MM.1S (cell line): ENCODE results near the gene RIOK3.

Experiments used
- DNase-seq: peaks from one replicate; pipeline ENCODE4 v3.0.0-alpha.2; 2015
- H2AFZ ChIP-seq: fragments of 300-600 bp; sonication (generic); 2 replicates; pipeline ENCODE4 v1.6.0; 2016; ENCODE audit warnings: antibody characterized with exemption, low read length
- H3F3A ChIP-seq: fragments of 300-600 bp; sonication (generic); 2 replicates; pipeline ENCODE4 v1.6.1; 2016; ENCODE audit warnings: mild to moderate bottlenecking, antibody characterized with exemption, low read length, moderate library complexity, mixed read lengths; ENCODE audit not compliant: insufficient read depth
- H3K27ac ChIP-seq: fragments of 300-600 bp; sonication (generic); 2 replicates; pipeline ENCODE4 v1.5.1; 2016; ENCODE audit warnings: mild to moderate bottlenecking, low read length
- H3K27me3 ChIP-seq: fragments of 300-600 bp; sonication (generic); replicated peaks from 2 replicates; pipeline ENCODE4 v1.6.0; 2016; ENCODE audit warnings: low read length; ENCODE audit not compliant: insufficient read depth
- H3K36me3 ChIP-seq: fragments of 300-600 bp; sonication (generic); replicated peaks from 2 replicates; pipeline ENCODE4 v1.6.1; 2016; ENCODE audit warnings: mild to moderate bottlenecking, low read length, mixed read lengths; ENCODE audit not compliant: insufficient read depth
- H3K4me1 ChIP-seq: fragments of 300-600 bp; sonication (generic); 2 replicates; pipeline ENCODE4 v1.6.1; 2016; ENCODE audit warnings: low read length, mixed read lengths
- H3K4me2 ChIP-seq: fragments of 300-600 bp; sonication (generic); 2 replicates; pipeline ENCODE4 v1.6.0; 2016; ENCODE audit warnings: low read depth, low read length
- H3K4me3 ChIP-seq: fragments of 300-600 bp; sonication (generic); 2 replicates; pipeline ENCODE4 v1.5.1; 2016; ENCODE audit warnings: low read length, mixed read lengths
- H3K79me2 ChIP-seq: fragments of 300-600 bp; sonication (generic); 2 replicates; pipeline ENCODE4 v1.6.1; 2016; ENCODE audit warnings: mixed run types, low read length, mixed read lengths
- H3K9ac ChIP-seq: fragments of 300-600 bp; sonication (generic); 2 replicates; pipeline ENCODE4 v1.6.1; 2016; ENCODE audit warnings: low read length, mixed read lengths
- H3K9me2 ChIP-seq: fragments of 300-600 bp; sonication (generic); replicated peaks from 2 replicates; pipeline ENCODE4 v1.6.1; 2016; ENCODE audit warnings: mild to moderate bottlenecking, low read length, mixed read lengths; ENCODE audit not compliant: insufficient read depth
- H3K9me3 ChIP-seq: fragments of 300-600 bp; sonication (generic); replicated peaks from 2 replicates; pipeline ENCODE4 v1.6.1; 2016; ENCODE audit warnings: mild to moderate bottlenecking, low read length, mixed read lengths; ENCODE audit not compliant: insufficient read depth
- H4K20me1 ChIP-seq: fragments of 300-600 bp; sonication (generic); 2 replicates; pipeline ENCODE4 v1.6.1; 2016; ENCODE audit warnings: mild to moderate bottlenecking, low read length, moderate library complexity, mixed read lengths; ENCODE audit not compliant: insufficient read depth
- CTCF ChIP-seq: fragments of 300-600 bp; sonication (generic); IDR thresholded peaks from 2 replicates; pipeline ENCODE4 v1.5.1; 2016; ENCODE audit warnings: antibody characterized with exemption, low read length, mixed read lengths
- EZH2 ChIP-seq: fragments of 300-600 bp; sonication (generic); optimal IDR thresholded peaks from 2 replicates; pipeline ENCODE3; 2017; ENCODE audit warnings: low read depth, mild to moderate bottlenecking, antibody characterized with exemption, low read length, mixed read lengths
- EZH2phosphoT487 ChIP-seq: fragments of 300-600 bp; sonication (generic); IDR thresholded peaks from 2 replicates; pipeline ENCODE4 v1.6.1; 2018; ENCODE audit warnings: antibody characterized with exemption, low read length

RIOK3 gene

DNA sequence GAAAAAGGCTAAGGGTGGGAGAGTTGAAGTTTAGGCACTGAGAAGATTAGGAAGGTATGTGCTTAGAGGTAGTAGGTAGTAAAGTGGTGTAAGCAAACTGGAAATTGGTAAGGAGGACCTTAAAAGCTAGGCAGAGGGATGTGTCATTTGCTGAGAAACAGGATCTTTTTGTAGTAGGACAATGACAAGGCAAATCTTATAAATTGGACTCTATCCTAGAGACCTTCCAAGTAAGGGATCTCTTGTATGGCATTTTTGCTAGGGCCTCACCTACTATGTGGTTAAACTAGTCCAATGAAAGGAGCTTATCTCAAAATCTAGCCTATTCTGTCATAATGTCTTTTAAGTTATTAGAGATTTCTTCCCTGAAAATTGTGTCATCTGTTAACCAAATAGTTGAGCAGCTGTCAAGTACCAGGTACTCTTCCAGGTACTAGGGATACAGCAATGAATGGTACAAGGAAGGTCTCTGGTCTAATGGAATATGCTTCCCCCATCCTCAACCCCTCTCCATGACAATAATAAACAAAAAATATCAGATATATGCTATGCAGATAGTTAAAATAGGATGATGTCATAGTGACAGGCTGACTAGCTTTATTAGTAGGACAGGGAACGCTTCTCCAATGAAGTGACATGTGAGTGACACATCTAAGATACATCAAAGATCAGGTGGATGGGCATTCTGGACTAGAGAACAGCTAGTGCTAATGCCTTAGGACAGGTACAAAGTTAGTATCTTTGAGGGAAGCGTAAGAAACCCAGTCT is 17.7 kb downstream of the RIOK3 start:
- DNase-seq: no peak
- H4K20me1 ChIP-seq: peaks cover 2% of the 10 kb centered on the region; the same call in 1 of the 2 replicates
- no peaks in the 10 kb centered on the region for H3K9me3 ChIP-seq
- no peaks in the 10 kb centered on the region for H3K4me1 ChIP-seq
- H3K4me3 ChIP-seq: no peak overlapping the region
- no peaks in the 10 kb centered on the region for H3F3A ChIP-seq
- H3K27me3 ChIP-seq: no peaks in the 10 kb centered on the region
- TF ChIP-seq EZH2phosphoT487 (no peak), EZH2 (no peak), CTCF (no peak)
- peaks cover 9% of the 10 kb centered on the region for H3K36me3 ChIP-seq
- H3K79me2 ChIP-seq: peaks cover 7% of the 10 kb centered on the region; the same call in 1 of the 2 replicates
- no peak overlapping the region for H3K4me2 ChIP-seq
- no peaks in the 10 kb centered on the region for H3K9me2 ChIP-seq
- no peak overlapping the region for H2AFZ ChIP-seq
- no peak overlapping the region for H3K27ac ChIP-seq
- no peak overlapping the region for H3K9ac ChIP-seq

DNA sequence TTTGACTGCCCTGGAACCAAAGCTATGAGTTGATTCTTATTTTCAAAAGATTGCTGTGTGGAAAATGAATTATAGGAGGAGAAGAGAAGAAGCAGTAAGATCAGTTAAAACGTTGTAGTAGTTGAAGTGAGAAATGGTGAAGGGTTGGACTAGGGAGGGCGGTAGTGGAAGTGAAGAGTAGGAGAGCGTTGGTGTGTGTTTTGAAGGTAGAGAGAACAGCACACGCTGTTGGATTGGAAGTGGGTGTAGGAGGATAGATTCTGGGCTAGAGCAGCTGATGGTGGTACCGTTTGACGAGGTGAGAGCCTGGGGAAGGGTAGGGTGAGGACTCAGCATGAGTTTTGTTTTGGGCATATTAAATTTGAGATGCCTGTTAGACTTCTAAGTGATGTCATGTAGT is 18.4 kb downstream of the RIOK3 start:
- H3K4me3 ChIP-seq: no peak overlapping the region
- TF ChIP-seq EZH2phosphoT487 (no peak), CTCF (no peak), EZH2 (no peak)
- H3K27me3 ChIP-seq: no peaks in the 10 kb centered on the region
- peaks cover 7% of the 10 kb centered on the region; the same call in 1 of the 2 replicates for H3K79me2 ChIP-seq
- H3K4me2 ChIP-seq: no peak overlapping the region
- H3K36me3 ChIP-seq: peaks cover 7% of the 10 kb centered on the region
- H3F3A ChIP-seq: no peaks in the 10 kb centered on the region
- H2AFZ ChIP-seq: no peak overlapping the region
- H3K27ac ChIP-seq: no peak overlapping the region
- no peaks in the 10 kb centered on the region for H3K9me2 ChIP-seq
- H4K20me1 ChIP-seq: peaks cover 2% of the 10 kb centered on the region; the same call in 1 of the 2 replicates
- H3K9me3 ChIP-seq: no peaks in the 10 kb centered on the region
- H3K9ac ChIP-seq: no peak overlapping the region
- no peaks in the 10 kb centered on the region for H3K4me1 ChIP-seq
- DNase-seq: no peak

GRCh38 chr18:23479829-23480505 is 26.9 kb downstream of the RIOK3 start:
- H3K4me3 ChIP-seq: no peak overlapping the region
- H2AFZ ChIP-seq: no peak overlapping the region
- peaks cover 11% of the 10 kb centered on the region; the same call in 1 of the 2 replicates for H3F3A ChIP-seq
- H3K9ac ChIP-seq: no peak overlapping the region
- H3K27ac ChIP-seq: no peak overlapping the region
- DNase-seq: no peak
- no peaks in the 10 kb centered on the region for H4K20me1 ChIP-seq
- H3K4me2 ChIP-seq: no peak overlapping the region
- no peaks in the 10 kb centered on the region for H3K9me2 ChIP-seq
- H3K36me3 ChIP-seq: peaks cover 5% of the 10 kb centered on the region; the same call in 1 of the 2 replicates
- H3K79me2 ChIP-seq: no peaks in the 10 kb centered on the region
- H3K27me3 ChIP-seq: no peaks in the 10 kb centered on the region
- TF ChIP-seq CTCF: no peak
- no peak for TF ChIP-seq EZH2phosphoT487
- no peak for TF ChIP-seq EZH2
- no peaks in the 10 kb centered on the region for H3K9me3 ChIP-seq
- H3K4me1 ChIP-seq: peaks cover 8% of the 10 kb centered on the region; the same call in 1 of the 2 replicates
